ENCODE data around the gene TSPEAR.

- TF ChIP-seq CTCF (IDR thresholded peaks at IDR 0.05): no peak
- TF ChIP-seq POLR2A (IDR thresholded peaks at IDR 0.05): no peak
Measured at GRCh38 chr21:44755227-44755626, 43.9 kb upstream of the TSPEAR start.
